ENCODE results near the gene KRT72. TPM values are rescaled to one million over a fixed set of nuclear protein-coding genes. Genes with fewer than 3 reads are reported as not detected.
A peak's percentile ranks its signal among the peaks of the same experiment; 100 is the strongest.

Gene KRT72
- total RNA-seq, 1 experiment from 2014 or later: not detected

DNA sequence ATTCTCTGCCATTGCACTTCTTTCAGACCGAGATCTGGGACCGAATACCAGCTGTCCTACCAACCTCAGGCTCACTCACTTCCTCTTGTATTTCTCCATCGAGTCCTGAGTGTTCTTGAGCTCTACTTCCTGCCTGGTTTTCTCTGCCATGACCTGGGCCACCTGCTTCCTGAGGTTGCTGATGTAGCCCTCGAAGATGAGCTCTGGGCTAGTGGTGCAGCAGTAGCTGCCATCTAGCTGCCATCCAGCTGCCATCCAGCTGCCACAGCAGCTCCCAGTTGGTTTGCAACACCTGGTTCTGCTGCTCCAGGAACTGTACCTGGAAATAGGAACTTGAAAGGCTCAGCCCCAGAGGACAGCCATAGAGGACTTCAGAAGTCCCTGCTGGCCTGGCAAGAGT, 32.1 kb upstream of the KRT72 start:
- Histone ChIP-seq H3K23ac (ENCODE audit: insufficient read length, low read depth, low read length) (no peak overlapping the region), H3T11ph (ENCODE audit: low read length) (no peak overlapping the region), H2AK5ac (ENCODE audit: insufficient read length, low read length) (no peak overlapping the region), H3K14ac (ENCODE audit: insufficient read depth, low read length) (no peak overlapping the region), H3K18ac (ENCODE audit: insufficient read length, low read depth, low read length) (no peak overlapping the region), H2AFZ (ENCODE audit: low read length) (no peak overlapping the region), H2BK20ac (ENCODE audit: low read depth, low read length, poor library complexity, severe bottlenecking) (no peak overlapping the region), H3K56ac (ENCODE audit: insufficient read length, low read depth, low read length) (no peak overlapping the region), H2BK15ac (ENCODE audit: low read depth, low read length) (no peak overlapping the region), H3K4ac (ENCODE audit: low read depth, low read length) (no peak overlapping the region), H3K9me3 (ENCODE audit: control insufficient read depth, low read depth, low read length) (no peaks in the 10 kb centered on the region), H3K9ac (ENCODE audit: extremely low read depth, insufficient read length, low read length) (no peak overlapping the region), H3K27ac (ENCODE audit: insufficient read length, low read depth, low read length) (no peak overlapping the region), H4K91ac (ENCODE audit: insufficient read length, low read depth, low read length) (no peak overlapping the region), H4K8ac (replicated peaks; ENCODE audit: insufficient read length, low read depth, low read length) (no peak overlapping the region), H3K79me2 (ENCODE audit: insufficient read depth, low read length) (no peaks in the 10 kb centered on the region), H4K5ac (ENCODE audit: insufficient read length, low read depth, low read length) (no peak overlapping the region), H4K20me1 (ENCODE audit: control insufficient read depth, insufficient read depth, insufficient read length) (no peaks in the 10 kb centered on the region), H2BK5ac (ENCODE audit: insufficient read length, low read length) (no peak overlapping the region), H2BK120ac (ENCODE audit: low read depth, low read length, poor library complexity, severe bottlenecking) (no peak overlapping the region), H3K27me3 (ENCODE audit: insufficient read depth, low read length) (no peaks in the 10 kb centered on the region), H3K4me2 (ENCODE audit: insufficient read depth, insufficient read length, low read length) (no peak overlapping the region), H2BK12ac (ENCODE audit: insufficient read length, low read depth, low read length) (no peak overlapping the region), H3K23me2 (ENCODE audit: insufficient read length, low read depth, low read length, poor library complexity, severe bottlenecking) (no peaks in the 10 kb centered on the region), H3K4me1 (ENCODE audit: insufficient read depth, low read length) (no peaks in the 10 kb centered on the region), H3K79me1 (ENCODE audit: insufficient read depth, low read depth, low read length, poor library complexity, severe bottlenecking) (no peaks in the 10 kb centered on the region)
- H3K36me3 Mint-ChIP-seq (ENCODE audit: insufficient read depth in 1 of 3, low read depth in 3 of 3): no peaks in the 10 kb centered on the region
- H3K9me3 Mint-ChIP-seq: no peaks in the 10 kb centered on the region
- H3K4me1 Mint-ChIP-seq: no peaks in the 10 kb centered on the region
- WGBS (ENCODE audit: extremely low coverage, insufficient read length, low lambda C conversion rate): no CpG with 5 or more reads among the region's 4 CpGs
- peak; percentile 20 for DNase-seq
- H3K4me3 Mint-ChIP-seq: no peak overlapping the region
- H3K27me3 Mint-ChIP-seq (ENCODE audit: low read depth): peaks cover 14% of the 10 kb centered on the region
- TF ChIP-seq CTCF (conservative IDR thresholded peaks at IDR 0.05): no peak
- no peak overlapping the region; a peak in 1 of 7 replicates for H3K27ac Mint-ChIP-seq

Data from H9 (cell line).